ENCODE results near the gene ESR1.

The ESR1 gene

GRCh38 chr6:152147269-152147668 is 339.8 kb downstream of the ESR1 start:
- DNase-seq: no peak

- DNase-seq: no peak
Measured at GRCh38 chr6:152148412-152148811, 340.9 kb downstream of the ESR1 start.

- no peak for DNase-seq
Measured at GRCh38 chr6:152150196-152150595, 342.7 kb downstream of the ESR1 start.

- peak; percentile 19 for DNase-seq
Measured at GRCh38 chr6:152151920-152152319, 344.4 kb downstream of the ESR1 start.

- no peak for DNase-seq
Measured at GRCh38 chr6:152154559-152155356, 347.3 kb downstream of the ESR1 start.

- DNase-seq: no peak
Measured at GRCh38 chr6:152155792-152156191, 348.3 kb downstream of the ESR1 start.

GRCh38 chr6:152160346-152160745 is 352.9 kb downstream of the ESR1 start:
- no peak for DNase-seq

GRCh38 chr6:152161501-152161900 is 354.0 kb downstream of the ESR1 start:
- no peak for DNase-seq

- DNase-seq: no peak
Measured at GRCh38 chr6:152164957-152165356, 357.5 kb downstream of the ESR1 start.

- peak; percentile 13 for DNase-seq
Measured at GRCh38 chr6:152166497-152166896, 359.0 kb downstream of the ESR1 start.

- no peak for DNase-seq
Measured at GRCh38 chr6:152166897-152167296, 359.4 kb downstream of the ESR1 start.

- DNase-seq: no peak
Measured at GRCh38 chr6:152167641-152168603, 360.4 kb downstream of the ESR1 start.

GRCh38 chr6:152170313-152170701 is 362.8 kb downstream of the ESR1 start:
- no peak for DNase-seq

GRCh38 chr6:152170702-152171667 is 363.5 kb downstream of the ESR1 start:
- DNase-seq: no peak

GRCh38 chr6:152173321-152173720 is 365.8 kb downstream of the ESR1 start:
- no peak for DNase-seq

- DNase-seq: no peak
Measured at GRCh38 chr6:152173957-152174356, 366.5 kb downstream of the ESR1 start.

- no peak for DNase-seq
Measured at GRCh38 chr6:152176268-152176667, 368.8 kb downstream of the ESR1 start.

Data from suppressor macrophage treated with lipopolysaccharide for 4 hours (primary cell).